ENCODE data around the gene ABR.

ABR gene

GRCh38 chr17:958712-959451 lies 220.9 kb downstream of the ABR start:
- DNase-seq (ENCODE audit: low read depth): no peak
- Histone ChIP-seq H3K4me1 (ENCODE audit: control insufficient read depth, insufficient read depth, low read length) (no peaks in the 10 kb centered on the region), H3K9ac (ENCODE audit: low read length) (no peak overlapping the region), H3K4me3 (ENCODE audit: low read length) (no peak overlapping the region), H3K36me3 (ENCODE audit: control insufficient read depth, insufficient read depth, low read length, severe bottlenecking) (no peaks in the 10 kb centered on the region), H3K9me3 (ENCODE audit: control insufficient read depth, low read length) (no peaks in the 10 kb centered on the region), H3K27me3 (replicated peaks; ENCODE audit: control insufficient read depth, insufficient read depth, low read length) (no peaks in the 10 kb centered on the region)

- no peak overlapping the region for H3K9ac ChIP-seq (ENCODE audit: low read length)
- H3K4me3 ChIP-seq (ENCODE audit: low read length): no peak overlapping the region
- no peaks in the 10 kb centered on the region for H3K9me3 ChIP-seq (ENCODE audit: control insufficient read depth, low read length)
- H3K4me1 ChIP-seq (ENCODE audit: control insufficient read depth, insufficient read depth, low read length): no peaks in the 10 kb centered on the region
- H3K36me3 ChIP-seq (ENCODE audit: control insufficient read depth, insufficient read depth, low read length, severe bottlenecking): no peaks in the 10 kb centered on the region
- H3K27me3 ChIP-seq (replicated peaks; ENCODE audit: control insufficient read depth, insufficient read depth, low read length): no peaks in the 10 kb centered on the region
- peak; percentile 11 for DNase-seq (ENCODE audit: low read depth)
These were observed 221.8 kb downstream of the ABR start for GRCh38 chr17:957856-958421.

GRCh38 chr17:956905-957304 lies 222.9 kb downstream of the ABR start:
- DNase-seq (ENCODE audit: low read depth): no peak
- H3K9ac ChIP-seq (ENCODE audit: low read length): no peak overlapping the region
- no peaks in the 10 kb centered on the region for H3K9me3 ChIP-seq (ENCODE audit: control insufficient read depth, low read length)
- no peaks in the 10 kb centered on the region for H3K27me3 ChIP-seq (replicated peaks; ENCODE audit: control insufficient read depth, insufficient read depth, low read length)
- no peak overlapping the region for H3K4me3 ChIP-seq (ENCODE audit: low read length)
- H3K4me1 ChIP-seq (ENCODE audit: control insufficient read depth, insufficient read depth, low read length): peaks cover under 1% of the 10 kb centered on the region
- no peaks in the 10 kb centered on the region for H3K36me3 ChIP-seq (ENCODE audit: control insufficient read depth, insufficient read depth, low read length, severe bottlenecking)

DNA sequence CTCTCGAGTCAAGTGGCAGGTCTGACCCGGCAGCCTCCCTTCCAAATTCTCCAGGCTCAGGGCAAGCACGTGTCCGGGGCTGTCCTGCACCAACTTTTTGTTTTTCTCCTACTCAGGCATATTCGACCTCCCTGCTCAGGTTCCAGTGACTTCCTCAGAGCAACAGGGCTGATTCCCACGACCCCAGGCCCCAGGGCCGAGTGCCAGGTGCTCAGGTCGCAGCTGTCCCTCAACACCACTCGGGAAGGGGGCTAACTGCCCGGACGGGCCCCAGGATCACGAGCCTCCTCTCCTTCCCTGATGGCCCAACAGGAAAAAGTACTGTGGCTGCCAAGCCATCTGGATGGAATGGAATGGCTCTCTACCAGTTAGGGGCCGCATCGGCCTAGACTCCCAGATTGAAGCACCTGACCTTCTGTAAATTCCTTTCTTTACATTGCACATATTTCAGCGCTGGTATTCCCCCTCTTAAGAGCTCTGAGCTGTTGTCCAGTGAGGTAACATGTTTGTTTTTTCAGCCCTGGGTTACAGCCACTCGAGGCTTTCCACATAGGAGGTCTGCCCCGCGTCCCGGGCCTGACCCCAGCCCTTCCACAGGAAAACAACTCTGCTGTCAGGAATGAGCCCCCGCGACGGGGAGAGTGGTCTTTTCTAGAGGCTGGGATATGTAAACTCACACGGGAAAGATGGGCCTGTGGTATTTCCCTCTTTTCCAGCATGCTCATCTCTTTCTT lies 225.2 kb downstream of the ABR start:
- Histone ChIP-seq H3K27me3 (replicated peaks; ENCODE audit: control insufficient read depth, insufficient read depth, low read length) (peaks cover 6% of the 10 kb centered on the region), H3K9ac (ENCODE audit: low read length) (no peak overlapping the region), H3K9me3 (ENCODE audit: control insufficient read depth, low read length) (no peaks in the 10 kb centered on the region), H3K4me1 (ENCODE audit: control insufficient read depth, insufficient read depth, low read length) (peaks cover 7% of the 10 kb centered on the region), H3K36me3 (ENCODE audit: control insufficient read depth, insufficient read depth, low read length, severe bottlenecking) (no peaks in the 10 kb centered on the region), H3K4me3 (ENCODE audit: low read length) (no peak overlapping the region)
- DNase-seq (ENCODE audit: low read depth): peak; percentile 60

GRCh38 chr17:953767-954166 lies 226.0 kb downstream of the ABR start:
- no peak overlapping the region for H3K4me3 ChIP-seq (ENCODE audit: low read length)
- no peaks in the 10 kb centered on the region for H3K36me3 ChIP-seq (ENCODE audit: control insufficient read depth, insufficient read depth, low read length, severe bottlenecking)
- peaks cover 7% of the 10 kb centered on the region for H3K4me1 ChIP-seq (ENCODE audit: control insufficient read depth, insufficient read depth, low read length)
- no peak for DNase-seq (ENCODE audit: low read depth)
- H3K9me3 ChIP-seq (ENCODE audit: control insufficient read depth, low read length): no peaks in the 10 kb centered on the region
- no peak overlapping the region for H3K9ac ChIP-seq (ENCODE audit: low read length)
- peaks cover 6% of the 10 kb centered on the region for H3K27me3 ChIP-seq (replicated peaks; ENCODE audit: control insufficient read depth, insufficient read depth, low read length)
